ENCODE data around the gene CR1. TPM values are rescaled to one million over a fixed set of nuclear protein-coding genes. Genes with fewer than 3 reads are reported as not detected.

CR1 gene
- total RNA-seq, 4 donors from 2014 or later, result 6.8 to 28.4 (median 18.2) TPM

DNA sequence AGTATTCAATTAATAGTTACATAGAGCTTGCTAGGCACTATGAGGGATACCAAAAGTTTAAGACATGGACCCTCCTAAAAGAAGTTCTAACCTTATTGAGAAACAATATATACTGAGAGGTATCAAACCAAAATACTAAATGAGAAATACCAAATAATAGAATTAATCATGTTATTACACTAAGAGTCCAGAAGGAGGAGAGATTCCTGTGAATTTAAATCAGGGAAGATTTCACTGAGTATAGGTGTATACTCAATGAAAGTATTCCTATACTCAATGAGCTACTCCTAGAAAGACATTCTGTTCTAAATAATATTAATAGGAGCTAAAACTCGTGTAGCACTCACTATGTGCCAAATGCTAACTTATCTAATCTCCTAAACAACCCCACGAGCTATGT is 158.4 kb downstream of the CR1 start:
- TF ChIP-seq, protein P1, sequence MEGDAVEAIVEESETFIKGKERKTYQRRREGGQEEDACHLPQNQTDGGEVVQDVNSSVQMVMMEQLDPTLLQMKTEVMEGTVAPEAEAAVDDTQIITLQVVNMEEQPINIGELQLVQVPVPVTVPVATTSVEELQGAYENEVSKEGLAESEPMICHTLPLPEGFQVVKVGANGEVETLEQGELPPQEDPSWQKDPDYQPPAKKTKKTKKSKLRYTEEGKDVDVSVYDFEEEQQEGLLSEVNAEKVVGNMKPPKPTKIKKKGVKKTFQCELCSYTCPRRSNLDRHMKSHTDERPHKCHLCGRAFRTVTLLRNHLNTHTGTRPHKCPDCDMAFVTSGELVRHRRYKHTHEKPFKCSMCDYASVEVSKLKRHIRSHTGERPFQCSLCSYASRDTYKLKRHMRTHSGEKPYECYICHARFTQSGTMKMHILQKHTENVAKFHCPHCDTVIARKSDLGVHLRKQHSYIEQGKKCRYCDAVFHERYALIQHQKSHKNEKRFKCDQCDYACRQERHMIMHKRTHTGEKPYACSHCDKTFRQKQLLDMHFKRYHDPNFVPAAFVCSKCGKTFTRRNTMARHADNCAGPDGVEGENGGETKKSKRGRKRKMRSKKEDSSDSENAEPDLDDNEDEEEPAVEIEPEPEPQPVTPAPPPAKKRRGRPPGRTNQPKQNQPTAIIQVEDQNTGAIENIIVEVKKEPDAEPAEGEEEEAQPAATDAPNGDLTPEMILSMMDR (IDR thresholded peaks at IDR 0.05; ENCODE audit: low read depth), result no peak

DNA sequence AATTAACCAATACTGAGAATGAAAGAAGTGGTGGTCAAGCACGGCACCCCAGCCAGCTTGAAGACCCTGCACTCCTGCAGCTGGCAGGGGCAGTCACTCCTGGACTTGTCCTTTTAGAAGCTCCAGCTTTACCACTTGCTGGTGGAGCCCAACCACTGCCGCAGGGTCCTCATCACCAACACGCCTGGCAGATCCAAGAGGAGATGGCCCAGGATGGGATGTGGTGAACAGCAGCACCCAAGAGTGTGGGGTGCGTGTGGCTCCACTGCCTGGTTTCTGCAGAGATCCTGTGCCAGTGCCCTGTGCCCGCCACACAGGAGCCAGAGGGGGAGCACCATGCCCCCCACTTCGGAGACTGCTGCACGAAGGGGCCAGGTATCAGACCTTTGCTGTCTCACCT is 162.5 kb downstream of the CR1 start:
- TF ChIP-seq, protein P1 (IDR thresholded peaks at IDR 0.05; ENCODE audit: low read depth), result no peak

DNA sequence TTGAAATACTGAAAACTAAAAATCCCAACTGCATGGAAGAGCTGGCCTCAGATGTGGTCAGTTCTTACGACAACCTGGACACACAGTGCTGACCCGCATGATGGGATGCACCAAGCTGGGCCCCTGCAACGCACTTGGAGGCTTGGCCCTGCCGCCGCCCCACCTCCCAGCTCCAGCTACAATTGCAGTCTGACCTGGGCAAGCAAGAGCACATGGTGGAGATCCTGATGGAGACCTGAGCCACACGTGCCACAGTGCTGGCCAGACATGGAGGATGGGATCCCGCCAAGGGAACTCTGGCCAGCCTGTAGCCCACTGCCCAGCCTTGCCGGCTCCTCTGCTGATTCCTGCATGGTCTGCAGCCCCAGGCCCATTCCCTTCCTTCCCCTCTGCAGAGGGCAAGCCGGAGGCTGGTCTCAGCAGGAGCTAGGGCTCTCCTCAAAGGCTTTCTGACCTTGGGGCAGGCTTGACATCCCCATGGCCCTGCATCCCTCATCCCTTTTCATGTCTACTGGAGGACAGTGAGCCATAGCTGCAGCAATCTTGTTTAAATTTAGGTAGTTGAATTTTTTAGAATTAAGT is 163.0 kb downstream of the CR1 start:
- TF ChIP-seq, protein P1 (IDR thresholded peaks at IDR 0.05; ENCODE audit: low read depth), result no peak

DNA sequence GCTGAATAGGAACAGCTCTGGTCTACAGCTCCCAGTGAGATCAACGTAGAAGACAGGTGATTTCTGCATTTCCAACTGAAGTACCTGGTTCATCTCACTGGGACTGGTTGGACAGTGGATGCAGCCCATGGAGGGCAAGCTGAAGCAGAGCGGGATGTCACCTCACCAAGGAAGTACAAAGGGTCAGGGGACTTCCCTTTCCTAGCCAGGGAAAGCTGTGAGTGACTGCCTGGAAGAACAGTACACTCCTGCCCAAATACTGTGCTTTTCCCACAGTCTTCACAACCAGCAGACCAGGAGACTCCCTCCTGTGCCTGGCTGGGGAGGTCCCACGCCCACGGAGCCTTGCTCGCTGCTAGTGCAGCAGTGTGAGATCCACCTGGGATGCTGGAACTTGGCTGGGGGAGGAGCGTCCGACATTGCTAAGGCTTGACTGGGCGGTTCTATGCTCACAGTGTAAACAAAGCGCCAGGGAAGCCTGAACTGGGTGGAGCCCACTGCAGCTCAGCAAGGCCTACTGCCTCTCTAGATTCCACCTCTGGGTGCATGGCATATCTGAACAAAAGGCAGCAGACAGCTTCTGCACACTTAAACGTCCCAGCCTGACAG is 163.7 kb downstream of the CR1 start:
- TF ChIP-seq, protein P1 (IDR thresholded peaks at IDR 0.05; ENCODE audit: low read depth), result no peak

DNA sequence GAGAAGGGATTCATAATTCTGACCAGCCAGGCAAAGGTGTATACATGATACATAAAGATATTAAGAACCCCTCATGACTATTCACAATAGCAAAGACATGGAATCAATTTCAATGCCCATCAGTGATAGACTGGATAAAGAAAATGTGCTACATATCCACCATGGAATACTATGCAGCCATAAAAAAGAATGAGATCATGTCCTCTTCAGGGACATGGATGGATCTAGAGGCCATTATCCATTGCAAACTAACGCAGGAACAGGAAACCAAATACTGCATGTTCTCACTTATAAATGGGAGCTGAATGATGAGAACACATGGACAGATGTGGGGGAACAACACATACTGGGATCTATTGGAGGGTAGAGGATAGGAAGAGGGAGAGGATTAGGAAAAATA is 170.4 kb downstream of the CR1 start:
- TF ChIP-seq, protein P1 (IDR thresholded peaks at IDR 0.05; ENCODE audit: low read depth), result no peak

DNA sequence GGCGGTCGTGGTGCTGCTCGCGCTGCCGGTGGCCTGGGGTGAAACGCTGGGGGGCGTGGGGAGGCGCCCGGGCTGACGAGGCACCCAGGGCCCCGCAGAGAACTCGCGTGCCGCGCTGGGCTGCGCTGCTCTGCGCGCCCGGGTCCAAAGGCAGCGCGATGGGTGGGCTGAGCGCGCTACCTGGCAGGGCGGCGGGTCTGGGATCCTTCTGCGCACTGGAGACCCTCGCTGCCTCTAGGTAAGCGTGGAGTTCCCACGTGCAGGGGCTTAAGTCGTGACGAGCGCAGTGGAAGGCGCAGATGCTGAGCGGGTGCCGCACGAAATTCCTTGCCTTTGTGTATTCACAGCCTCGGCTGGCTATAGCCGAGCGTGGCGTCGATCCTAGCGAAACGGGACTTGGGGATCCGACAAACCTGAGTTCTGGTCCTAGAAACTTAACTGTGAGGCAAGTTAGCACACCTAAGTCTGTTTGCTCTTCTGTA is 173.6 kb downstream of the CR1 start:
- TF ChIP-seq, protein P1 (IDR thresholded peaks at IDR 0.05; ENCODE audit: low read depth), result no peak

DNA sequence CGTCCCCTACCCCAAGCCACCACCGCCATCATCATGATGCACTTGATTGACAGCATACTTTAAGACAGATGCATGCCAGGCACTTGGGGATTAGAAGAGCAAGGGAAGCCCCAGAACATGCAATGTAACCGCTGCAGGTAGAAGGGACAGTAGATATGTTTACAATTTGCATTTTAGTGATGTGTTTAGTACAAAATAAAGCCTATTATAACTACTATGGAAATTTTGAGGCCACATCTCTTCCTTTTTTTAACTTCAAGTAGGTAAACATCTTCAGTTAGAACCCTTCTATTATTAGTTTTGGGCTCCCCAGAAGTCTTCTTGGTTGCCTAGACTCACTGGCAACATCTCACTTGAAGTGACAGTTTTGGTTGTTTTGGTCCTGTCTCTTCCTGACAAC is 174.2 kb downstream of the CR1 start:
- TF ChIP-seq, protein P1 (IDR thresholded peaks at IDR 0.05; ENCODE audit: low read depth), result no peak
